ENCODE data around the gene ENDOG.
"Not testable (repeated sequence)": the region's sequence is repeated elsewhere in the genome, so short reads cannot be mapped to it uniquely, and the experiment has no call there.

The ENDOG gene

DNA sequence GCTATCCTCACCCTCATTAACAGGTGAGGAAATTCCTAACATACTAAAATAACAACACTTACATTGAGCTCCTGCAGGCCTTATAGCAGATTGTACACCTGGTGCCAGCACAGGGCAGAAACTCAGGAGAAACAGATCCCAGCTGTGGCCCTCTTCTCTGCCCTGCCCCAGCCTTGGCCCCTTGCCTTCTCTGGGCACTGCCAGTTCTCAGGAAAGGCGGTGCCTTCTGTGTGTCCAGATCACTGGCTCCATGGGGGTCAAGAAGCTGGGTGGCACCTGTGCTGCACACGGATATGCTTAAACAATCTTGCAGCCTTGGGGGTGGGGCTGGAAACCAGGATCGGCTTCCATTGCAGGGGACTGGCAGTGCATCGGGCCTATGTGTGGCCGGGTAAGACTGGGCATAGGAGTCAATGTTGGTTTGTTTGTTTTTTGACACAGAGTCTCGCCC lies 44.1 kb downstream of the ENDOG start:
- no peak for DNase-seq (ENCODE audit: low read depth in 2 of 2)

DNA sequence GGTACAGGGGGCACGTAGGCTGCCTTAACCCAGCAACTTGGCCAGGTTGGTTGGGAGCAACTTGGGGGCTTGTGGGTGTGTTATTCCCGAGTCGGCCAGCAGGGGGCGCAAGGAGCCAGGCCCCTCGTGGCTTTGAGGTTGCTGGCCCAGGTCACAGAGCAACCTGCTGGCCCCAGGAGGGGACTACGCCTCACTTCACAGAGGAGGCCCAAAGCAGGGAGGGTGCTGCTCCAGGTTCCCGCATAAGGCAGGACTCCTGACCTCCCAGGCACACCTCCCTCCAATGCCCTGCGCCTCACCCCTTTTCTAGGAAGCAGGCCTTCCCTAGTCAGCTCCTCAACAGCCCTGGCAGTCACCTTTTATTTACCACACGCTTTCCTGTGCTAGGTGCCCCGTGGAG lies 45.3 kb downstream of the ENDOG start:
- DNase-seq (ENCODE audit: low read depth in 2 of 2) = peak; percentile 68 to 79

DNA sequence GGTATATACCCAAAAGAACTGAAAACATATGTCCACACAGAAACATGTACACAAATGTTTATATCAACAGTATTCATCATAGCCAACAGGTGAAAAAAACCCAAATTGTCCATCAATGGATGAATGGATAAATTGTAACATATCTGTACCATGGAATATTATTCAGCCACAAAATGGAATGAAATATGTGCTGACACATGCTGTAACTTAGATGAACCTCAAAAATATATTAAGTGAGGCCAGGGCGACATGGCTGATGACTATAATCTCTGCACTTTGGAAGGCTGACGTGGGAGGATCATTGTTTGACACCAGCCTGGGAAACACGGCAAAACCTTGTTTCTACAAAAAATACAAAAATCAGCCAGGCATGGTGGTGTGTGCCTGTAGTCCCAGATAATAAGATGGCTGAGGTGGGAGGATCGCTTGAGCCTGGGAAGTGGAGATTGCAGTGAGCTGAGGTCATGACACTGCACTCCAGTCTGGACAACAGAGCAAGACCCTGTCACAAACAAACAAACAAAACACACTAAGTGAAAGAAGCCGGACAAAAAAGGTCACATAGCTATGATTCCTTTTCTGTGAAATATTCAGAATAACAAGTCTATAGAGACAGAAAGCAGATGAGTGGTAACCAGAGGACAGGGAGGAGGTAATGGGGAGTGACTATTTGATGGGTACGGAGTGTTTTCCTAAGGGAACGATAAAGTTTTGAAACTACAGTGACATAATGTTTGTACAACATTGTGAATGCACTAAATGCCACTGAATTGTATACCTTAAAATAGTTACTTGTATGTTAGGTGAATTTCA lies 52.0 kb downstream of the ENDOG start:
- no peak for DNase-seq (ENCODE audit: low read depth in 2 of 2)

DNA sequence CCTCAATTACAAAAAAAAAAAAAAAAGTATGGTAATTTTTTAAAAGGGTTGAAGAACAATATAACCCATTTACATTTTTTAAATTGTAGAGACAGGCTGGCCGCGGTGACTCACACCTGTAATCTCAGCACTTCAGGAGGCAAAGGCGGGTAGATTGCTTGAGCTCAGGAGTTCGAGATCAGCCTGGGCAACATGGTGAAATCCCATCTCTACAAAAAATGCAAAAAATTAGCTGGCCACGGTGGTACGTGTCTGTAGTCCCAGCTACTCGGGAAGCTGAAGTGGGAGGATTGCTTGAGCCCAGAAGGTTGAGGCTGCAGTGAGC lies 52.6 kb downstream of the ENDOG start:
- not testable (repeated sequence) for DNase-seq (ENCODE audit: low read depth in 2 of 2)

Measured in stimulated activated CD4-positive, alpha-beta T cell treated with anti-CD3 and anti-CD28 coated beads, Interleukin-15, amount 100 ng/mL, for 48 hours (primary cell).